Fibroblast of skin of abdomen (primary cell): ENCODE measurements around the gene ZYG11A. TPM values are rescaled to one million over a fixed set of nuclear protein-coding genes. Genes with fewer than 3 reads are reported as not detected.
A peak's percentile ranks its signal among the peaks of the same experiment; 100 is the strongest.
"Not testable (repeated sequence)": the region's sequence is repeated elsewhere in the genome, so short reads cannot be mapped to it uniquely, and the experiment has no call there.

Experiments used
- DNase-seq: peaks from one replicate; pipeline ENCODE4 v3.0.0-alpha.2; 2013
- polyA plus RNA-seq, 2 experiments: library from polyadenylated mRNA; unstranded; fragments of 120-200 nt; gene quantifications; one replicate each; pipeline ENCODE4 v1.2.1, GENCODE V29; 2013; ENCODE audit not compliant: insufficient read length in 2 of 2

ZYG11A gene
- polyA plus RNA-seq (2013, experiment 1 of 2; ENCODE audit: insufficient read length), result 0.26 TPM
- 0.26 TPM for polyA plus RNA-seq (2013, experiment 2 of 2; ENCODE audit: insufficient read length)

DNA sequence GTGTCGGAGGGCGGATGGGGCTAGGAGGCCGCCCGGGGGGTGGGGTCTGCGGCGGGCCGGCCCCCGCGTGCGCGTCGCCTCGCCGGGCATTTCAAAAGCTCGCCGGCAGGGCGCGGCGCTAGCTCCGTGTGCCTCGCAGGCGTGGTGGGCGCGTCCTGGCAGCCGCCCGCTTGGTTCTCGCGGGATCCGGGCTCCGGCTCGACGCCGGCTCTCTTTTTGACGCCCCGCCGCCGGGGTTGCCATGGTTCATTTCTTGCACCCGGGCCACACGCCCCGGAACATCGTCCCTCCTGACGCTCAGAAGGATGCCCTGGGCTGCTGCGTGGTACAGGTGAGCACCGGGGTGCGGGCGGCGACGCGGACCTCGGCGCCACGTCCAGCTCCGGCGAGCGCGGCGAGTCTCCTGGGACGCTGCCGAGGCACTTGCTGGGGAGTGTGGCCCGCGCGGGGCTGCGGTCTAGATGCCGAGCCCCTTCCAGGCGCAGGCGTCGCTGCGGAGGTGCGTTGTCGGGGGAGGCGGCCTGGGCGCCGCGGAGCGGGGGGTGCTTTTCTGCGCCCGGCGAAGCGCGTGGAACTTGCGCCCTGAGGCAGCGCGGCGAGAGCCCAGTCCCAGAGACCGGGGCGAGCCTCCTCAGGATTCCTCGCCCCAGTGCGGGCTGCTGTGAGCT lies at the start of gene ZYG11A:
Gene ZYG11A, plus strand, starts transcription at position 118 of the 668 bp plus-strand sequence. Its CDS starts 124 bp downstream, at position 242.
- peak; percentile 77 for DNase-seq

DNA sequence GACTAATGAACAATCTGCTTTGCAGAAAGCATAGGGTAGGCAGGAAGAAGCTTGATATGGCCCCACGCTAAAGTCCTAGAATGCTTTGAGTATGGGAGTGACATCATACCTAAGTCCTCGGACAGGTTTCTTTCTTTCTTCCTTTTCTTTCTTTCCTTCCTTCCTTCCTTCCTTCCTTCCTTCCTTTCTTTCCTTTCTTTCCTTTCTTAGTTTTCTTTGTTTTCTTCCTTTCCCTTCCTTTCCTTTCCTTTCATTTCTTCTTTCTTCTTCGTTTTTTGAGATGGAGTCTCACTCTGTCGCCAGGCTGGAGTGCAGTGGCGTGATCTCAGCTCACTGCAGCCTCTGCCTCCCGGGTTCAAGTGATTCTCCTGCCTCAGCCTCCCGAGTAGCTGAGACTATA lies 48.8 kb upstream of the ZYG11A start:
- not testable (repeated sequence) for DNase-seq

GRCh38 chr1:52795464-52795863 lies 47.1 kb upstream of the ZYG11A start:
- no peak for DNase-seq

GRCh38 chr1:52798331-52798730 lies 44.2 kb upstream of the ZYG11A start:
- DNase-seq, result no peak

- no peak for DNase-seq
These were observed 41.5 kb upstream of the ZYG11A start for GRCh38 chr1:52801011-52801410.

GRCh38 chr1:52804083-52804482 lies 38.5 kb upstream of the ZYG11A start:
- DNase-seq, result not testable (repeated sequence)

- DNase-seq, result peak; percentile 22
These were observed 28.1 kb upstream of the ZYG11A start for GRCh38 chr1:52814465-52814864.

DNA sequence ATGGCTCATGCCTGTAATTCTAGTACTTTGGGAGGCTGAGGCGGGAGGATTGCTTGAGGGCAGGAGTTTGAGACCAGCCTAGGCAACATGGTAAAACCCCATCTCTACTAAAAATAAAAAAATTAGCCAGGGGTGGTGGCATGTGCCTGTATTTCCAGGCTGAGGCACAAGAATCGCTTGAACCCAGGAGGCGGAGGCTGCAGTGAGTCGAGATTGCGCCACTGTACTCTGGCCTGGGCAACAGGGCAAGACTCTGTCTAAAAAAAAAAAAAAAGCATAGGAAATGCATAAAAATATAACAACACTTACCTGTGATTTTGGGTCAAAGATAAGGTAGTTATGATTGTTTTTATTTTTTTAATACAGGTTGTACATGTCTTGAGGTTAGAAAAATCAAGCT lies 21.7 kb upstream of the ZYG11A start:
- not testable (repeated sequence) for DNase-seq

DNA sequence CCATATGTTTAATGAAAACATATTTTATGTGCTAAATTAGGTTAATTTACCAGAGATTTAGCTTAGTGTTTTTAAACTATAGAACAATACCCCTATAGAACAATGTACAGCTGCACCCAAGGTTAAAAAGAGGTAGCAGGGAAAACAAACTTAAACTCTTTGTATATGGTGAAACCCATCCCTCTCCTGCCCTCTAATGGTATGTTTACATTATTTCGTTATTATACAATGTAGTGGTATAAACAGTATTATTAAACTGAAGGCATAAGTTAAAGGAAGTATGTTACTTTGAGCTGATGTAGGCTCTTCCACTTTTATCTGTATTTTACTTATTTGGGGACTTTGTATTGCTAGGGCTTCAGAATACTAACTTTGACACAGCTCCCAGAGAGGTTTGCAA lies 16.7 kb upstream of the ZYG11A start:
- peak; percentile 4 for DNase-seq

DNA sequence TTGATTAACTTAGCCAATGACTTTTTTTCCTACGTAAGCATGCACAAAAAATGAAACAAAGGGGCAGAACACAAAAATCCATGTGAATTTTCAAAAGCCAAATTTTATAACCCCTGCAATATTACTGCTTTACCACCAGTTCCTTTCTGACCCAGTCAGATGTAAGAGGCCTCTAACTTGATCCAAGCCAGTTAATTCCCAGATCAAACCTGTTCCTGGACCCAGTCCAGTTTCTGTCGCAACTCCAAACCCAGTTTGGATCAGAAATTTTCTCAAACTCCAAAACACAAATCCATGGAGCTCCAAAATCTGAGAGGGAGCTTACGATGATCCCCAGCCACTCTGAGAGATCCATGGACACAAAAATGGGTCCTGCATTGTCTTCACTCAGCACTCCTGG lies 7.8 kb upstream of the ZYG11A start:
- DNase-seq, result no peak

- no peak for DNase-seq
These were observed 6.5 kb upstream of the ZYG11A start for GRCh38 chr1:52836035-52836434.

DNA sequence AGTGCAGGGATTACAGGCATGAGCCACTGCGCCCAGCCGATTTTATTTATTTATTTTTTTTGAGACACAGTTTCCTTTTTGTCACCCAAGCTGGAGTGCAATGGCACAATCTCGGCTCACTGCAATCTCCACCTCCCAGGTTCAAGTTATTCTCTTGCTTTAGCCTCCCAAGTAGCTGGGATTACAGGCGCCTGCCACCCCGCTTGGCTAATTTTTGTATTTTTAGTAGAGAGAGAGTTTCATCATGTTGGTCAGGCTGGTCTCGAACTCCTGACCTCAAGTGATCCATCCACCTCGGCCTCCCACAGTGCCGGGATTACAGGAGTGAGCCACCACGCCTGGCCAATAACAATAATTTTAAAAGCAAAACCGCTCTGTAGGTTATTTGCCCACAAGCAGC lies 3.4 kb upstream of the ZYG11A start:
- DNase-seq, result not testable (repeated sequence)

DNA sequence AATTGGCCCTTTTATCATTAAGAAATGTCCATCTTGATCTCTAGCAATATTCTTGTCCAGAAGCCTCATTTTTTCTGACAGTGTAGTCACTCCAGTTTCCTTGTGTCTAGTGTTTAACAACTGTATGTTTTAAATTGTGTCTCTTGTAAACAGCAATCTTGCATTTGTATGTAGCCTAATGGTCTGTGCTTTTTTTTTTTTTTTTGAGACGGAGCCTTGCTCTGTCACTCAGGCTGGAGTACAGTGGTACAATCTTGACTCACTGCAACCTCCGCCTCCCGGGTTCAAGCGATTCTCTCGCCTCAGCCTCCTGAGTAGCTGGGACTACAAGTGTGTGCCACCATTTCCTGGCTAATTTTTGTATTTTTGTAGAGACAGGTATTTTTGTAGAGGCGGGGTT lies 2.6 kb downstream of the ZYG11A start:
- not testable (repeated sequence) for DNase-seq

DNA sequence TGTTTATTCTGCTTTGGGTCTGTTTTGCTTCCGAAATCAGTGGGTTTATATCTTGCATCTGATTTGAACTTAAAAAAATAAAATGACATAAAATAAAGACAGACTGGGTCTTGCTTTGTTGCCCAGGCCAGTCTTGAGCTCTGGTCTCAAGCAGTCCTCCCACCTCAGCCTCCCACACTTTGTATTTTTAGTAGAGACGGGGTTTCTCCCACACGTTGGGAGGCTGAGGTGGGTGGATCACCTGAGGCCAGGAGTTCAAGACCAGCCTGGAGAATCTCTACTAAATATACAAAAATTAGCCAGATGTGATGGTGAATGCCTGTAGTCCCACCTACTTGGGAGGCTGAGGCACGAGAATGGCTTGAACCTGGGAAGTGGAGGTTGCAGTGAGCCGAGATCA lies 5.9 kb downstream of the ZYG11A start:
- DNase-seq, result no peak

DNA sequence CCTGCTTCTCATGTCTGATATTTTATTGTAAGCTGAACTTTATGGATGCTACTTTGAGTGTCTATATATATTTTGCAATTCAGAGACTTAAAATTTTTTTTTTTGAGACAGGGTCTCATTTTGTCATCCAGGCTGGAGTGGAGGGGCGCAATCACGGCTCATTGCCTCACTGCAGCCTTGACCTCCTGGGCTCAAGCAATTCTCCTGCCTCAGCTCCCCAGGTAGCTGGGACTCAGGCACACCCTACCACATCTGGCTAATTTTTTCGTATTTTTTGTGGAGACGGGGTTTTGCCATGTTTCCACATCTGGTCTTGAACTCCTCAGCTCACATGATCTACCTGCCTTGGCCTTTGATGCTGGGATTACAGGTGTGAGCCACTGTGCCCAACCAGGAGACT lies 8.4 kb downstream of the ZYG11A start:
- DNase-seq, result no peak

DNA sequence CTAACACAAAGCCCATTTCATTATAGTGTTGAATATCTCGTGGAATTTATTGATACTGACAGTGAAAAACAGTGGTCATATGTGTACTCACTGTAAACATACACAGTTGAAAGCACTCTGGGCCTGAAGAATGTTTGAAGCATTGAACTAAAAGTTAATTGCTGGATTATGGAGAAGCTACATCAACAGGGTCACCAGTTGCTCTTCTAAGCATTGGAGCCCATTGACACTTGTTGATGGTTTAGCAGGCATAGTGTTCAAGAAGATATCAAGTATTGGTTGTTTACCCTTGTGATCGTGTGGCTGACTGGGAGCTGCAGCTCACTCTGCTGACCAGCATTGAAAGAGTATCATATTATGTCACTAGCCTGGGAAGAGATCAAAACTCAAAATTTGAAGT lies 10.3 kb downstream of the ZYG11A start:
- DNase-seq, result no peak

GRCh38 chr1:52855584-52855983 lies 13.0 kb downstream of the ZYG11A start:
- DNase-seq, result no peak

DNA sequence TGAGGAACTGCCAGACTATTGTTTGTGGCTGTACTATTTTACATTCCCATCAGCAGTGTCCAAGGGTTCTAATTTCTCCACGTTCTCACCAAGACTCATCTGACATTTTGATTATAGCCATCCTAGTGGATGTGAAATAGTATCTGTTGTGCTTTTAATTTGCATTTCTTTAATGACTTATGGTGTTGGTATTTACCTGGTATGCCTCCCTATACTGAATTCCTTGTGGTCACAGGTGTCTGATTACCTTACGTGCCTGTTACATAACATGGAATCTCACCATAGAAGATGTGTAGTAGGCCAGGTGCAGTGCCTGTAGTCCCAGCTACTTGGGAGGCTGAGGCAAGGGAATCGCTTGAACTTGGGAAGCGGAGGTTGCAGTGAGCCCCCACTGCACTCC lies 13.5 kb downstream of the ZYG11A start:
- DNase-seq, result no peak

DNA sequence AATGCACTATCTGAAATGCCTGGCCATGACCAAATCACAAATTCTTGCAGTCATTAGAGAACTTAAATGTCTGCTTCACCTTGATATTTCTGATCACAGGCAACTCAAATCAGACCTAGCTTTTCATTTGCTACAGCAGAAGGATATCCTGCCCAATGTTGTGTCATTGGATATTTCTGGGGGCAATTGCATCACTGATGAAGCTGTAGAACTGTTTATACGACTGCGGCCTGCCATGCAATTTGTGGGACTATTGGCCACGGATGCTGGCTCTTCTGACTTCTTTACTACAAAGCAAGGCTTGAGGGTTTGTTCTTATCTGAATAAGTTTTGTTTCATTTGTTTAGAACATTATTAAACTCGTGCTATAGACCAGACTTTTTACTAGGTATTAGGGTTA lies 14.9 kb downstream of the ZYG11A start:
- no peak for DNase-seq

GRCh38 chr1:52862666-52863458 lies 20.3 kb downstream of the ZYG11A start:
- DNase-seq, result no peak

DNA sequence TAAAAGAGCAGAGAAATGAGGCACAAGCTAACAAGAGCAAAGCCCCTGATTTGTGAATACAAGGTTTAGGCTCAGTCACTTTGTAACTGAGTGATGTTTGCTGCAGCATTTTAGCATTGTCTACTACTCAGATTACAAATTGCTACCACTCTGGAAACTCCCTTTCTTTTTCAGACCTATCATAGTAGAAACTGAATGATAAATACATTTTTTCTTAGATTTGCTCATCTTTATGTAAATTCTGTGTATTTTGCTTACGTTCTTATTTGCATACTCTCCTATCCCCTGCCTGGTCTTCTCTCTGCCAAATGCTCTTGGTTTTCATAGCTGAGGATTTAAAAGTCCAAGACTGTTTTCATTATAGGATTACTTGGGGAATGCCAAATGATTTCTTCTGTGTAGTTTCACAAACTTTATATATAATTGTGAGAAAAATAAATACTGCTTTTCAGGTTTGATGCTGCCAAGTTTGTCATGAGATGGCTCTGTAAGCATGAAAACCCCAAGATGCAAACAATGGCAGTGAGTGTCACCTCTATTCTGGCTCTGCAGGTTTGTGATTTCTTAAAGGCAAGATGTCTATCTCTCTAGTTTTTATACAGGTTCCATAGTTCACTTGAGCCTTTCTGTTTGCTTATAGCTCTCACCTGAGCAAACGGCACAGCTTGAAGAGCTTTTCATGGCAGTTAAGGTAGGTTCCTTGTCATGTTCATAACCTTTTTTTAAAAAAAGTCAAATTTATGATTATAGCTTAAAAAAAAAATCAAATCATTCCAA lies 24.7 kb downstream of the ZYG11A start:
- no peak for DNase-seq

- not testable (repeated sequence) for DNase-seq
These were observed 27.2 kb downstream of the ZYG11A start for GRCh38 chr1:52869727-52870126.

DNA sequence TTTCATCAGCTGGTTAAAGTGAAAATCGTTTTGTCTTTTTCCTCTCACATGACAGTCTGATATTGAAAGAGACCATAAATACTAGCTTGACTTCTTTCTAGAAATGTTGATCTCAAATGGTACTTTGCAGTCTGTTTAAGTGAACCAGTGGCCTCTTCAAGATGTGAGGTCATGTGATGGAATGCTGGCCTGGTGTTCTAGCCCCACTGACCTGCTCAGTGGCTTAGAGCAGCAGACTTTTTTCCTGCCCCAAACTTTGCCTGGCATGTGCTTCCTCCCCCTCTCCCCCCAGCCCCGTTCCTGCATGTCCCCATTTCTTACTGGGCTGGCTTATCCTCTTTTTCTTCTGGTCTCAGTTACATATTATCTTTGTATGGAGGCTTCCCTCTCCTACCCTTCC lies 34.3 kb downstream of the ZYG11A start:
- DNase-seq, result no peak
